Fibroblast of skin of abdomen (primary cell): ENCODE data around the gene UTS2R.

Source experiments
- DNase-seq: peaks from one replicate; pipeline ENCODE4 v3.0.0-alpha.2; 2013

Gene UTS2R

GRCh38 chr17:82390015-82390859, 18.7 kb downstream of the UTS2R start:
- no peak for DNase-seq

GRCh38 chr17:82390860-82391435, 19.4 kb downstream of the UTS2R start:
- DNase-seq, result no peak

- DNase-seq, result no peak
Measured at GRCh38 chr17:82391496-82392066, 20.0 kb downstream of the UTS2R start.

GRCh38 chr17:82392209-82392920, 20.8 kb downstream of the UTS2R start:
- DNase-seq, result no peak

GRCh38 chr17:82392941-82393340, 21.4 kb downstream of the UTS2R start:
- DNase-seq, result no peak

- no peak for DNase-seq
Measured at GRCh38 chr17:82394278-82394677, 22.7 kb downstream of the UTS2R start.

DNA sequence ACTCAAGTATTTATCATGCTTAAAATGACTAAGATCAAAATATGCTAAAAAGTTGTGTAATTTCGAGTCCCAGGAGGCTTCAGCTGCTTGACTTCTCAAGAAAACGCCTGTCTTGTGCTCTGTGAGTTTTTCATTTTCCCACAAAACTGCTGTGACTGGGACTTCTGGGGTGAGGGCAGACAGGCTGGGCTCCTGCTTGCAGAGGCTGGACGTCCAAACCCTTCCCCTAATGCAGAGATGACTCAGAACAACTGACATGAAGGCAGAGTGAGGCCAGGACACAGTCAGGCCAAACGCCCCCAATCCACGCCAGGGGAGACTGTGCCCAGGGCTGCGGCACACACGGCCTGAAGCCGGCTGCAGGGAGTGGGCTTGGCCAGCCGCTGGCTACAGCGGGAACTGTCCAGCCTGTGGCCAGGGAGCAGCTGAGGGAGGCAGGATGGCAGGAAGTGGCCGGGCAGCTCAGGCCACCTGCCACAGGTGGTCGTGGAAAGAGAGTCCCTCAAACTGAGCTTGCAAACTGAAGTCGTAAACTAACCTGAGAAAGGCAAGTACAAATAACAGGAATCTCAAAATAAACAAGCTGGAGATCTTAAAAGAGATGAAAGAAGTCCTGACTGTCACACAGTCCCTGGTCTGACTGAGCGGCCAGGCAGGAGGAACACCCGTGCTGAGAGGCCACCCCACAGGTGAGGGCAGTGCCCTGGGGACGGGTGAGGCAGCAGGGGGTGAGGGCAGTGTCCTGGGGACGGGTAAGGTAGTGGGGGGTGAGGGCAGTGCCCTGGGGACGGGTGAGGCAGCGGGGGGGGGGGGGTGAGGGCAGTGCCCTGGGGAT, 25.3 kb downstream of the UTS2R start:
- DNase-seq, result peak; percentile 97

GRCh38 chr17:82397449-82398335, 26.1 kb downstream of the UTS2R start:
- no peak for DNase-seq

DNA sequence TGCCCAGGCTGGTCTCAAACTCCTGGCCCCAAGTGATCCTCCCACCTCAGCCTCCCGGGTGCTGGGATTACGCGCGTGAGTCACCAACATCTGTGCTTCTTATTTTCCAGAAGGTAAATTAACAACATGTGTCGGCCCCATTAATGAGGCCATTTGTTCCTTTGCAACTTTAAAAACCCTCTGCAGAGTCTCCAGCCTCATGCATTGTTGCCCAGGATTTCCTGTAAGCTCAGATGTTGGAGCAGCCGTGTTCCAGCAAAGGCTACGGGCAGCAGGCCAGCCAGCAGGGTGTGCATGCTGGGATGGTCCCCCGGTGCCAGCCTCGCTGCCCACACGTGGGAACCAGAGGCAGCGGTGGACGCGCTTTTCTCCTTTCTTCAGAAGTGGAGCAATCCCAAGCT, 27.5 kb downstream of the UTS2R start:
- peak; percentile 95 for DNase-seq

GRCh38 chr17:82399601-82400101, 28.1 kb downstream of the UTS2R start:
- DNase-seq, result no peak

DNA sequence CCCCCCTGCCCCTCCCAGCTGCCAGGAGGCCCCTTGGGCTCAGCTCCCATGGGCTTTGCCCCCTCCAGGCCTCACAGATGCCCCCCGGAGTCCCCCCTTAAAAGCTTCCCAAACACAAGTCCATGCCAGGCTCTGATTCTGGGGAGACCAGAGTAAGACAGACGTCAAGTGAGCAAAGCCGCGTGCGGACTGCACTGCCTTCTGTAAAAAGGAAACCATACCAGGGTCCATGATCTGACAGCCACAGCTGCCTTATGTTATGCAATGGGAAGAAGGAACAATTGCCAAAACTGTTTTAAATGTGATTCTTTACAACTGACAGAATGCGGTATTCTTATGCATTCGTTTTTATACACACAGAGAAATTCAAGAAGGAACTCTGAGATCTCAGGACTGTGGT, 28.6 kb downstream of the UTS2R start:
- peak; percentile 56 for DNase-seq

GRCh38 chr17:82400830-82401229, 29.3 kb downstream of the UTS2R start:
- DNase-seq, result peak; percentile 27

- no peak for DNase-seq
Measured at GRCh38 chr17:82402865-82403264, 31.3 kb downstream of the UTS2R start.

DNA sequence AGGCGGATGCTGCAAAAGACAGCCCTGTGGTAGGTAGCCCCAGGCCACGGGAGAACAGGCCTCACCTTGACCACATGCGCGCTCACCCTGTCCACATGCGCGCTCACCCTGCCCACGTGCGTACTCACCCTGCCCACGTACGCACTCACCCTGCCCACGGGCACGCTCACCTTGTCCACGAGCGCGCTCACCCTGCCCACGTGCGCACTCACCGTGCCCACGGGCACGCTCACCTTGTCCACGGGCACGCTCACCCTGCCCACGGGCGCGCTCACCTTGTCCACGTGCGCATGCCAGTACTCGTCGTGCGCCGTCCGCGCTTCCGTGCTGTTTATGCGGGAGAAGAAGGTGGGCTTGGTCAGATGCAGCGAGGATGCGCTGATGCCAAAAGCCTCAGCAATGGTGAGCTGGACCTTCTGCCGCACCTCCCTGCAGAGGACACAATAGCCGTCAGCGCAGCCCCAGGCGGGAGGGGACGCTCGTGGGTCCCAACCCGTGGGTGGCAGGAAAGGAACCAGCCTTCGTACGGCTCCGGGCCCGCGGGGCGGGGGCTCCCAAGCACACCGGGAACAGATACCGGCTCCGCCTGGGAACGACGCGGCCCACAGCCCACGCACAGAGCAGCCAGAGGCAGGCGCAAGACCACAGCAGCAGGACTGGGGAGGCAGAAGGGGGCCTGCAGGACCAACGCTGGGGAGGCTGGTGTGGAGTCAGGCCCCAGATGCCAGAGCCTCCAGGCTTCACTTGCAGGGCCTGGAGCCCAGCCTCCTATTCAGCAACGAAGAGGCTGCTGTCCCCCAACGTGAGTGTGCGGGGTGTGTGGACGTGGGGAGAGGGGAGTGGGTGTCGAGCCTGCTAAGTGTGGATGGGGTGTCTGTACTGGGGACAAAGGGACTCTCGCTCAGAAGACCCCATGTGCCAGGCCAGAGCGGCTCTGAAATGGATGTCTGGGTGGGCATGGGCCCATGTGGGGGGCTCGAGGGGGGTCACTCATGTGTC, 32.4 kb downstream of the UTS2R start:
- DNase-seq, result no peak

GRCh38 chr17:82405051-82405450, 33.5 kb downstream of the UTS2R start:
- no peak for DNase-seq

- no peak for DNase-seq
Measured at GRCh38 chr17:82406131-82406671, 34.6 kb downstream of the UTS2R start.

GRCh38 chr17:82407255-82407654, 35.7 kb downstream of the UTS2R start:
- peak; percentile 9 for DNase-seq

DNA sequence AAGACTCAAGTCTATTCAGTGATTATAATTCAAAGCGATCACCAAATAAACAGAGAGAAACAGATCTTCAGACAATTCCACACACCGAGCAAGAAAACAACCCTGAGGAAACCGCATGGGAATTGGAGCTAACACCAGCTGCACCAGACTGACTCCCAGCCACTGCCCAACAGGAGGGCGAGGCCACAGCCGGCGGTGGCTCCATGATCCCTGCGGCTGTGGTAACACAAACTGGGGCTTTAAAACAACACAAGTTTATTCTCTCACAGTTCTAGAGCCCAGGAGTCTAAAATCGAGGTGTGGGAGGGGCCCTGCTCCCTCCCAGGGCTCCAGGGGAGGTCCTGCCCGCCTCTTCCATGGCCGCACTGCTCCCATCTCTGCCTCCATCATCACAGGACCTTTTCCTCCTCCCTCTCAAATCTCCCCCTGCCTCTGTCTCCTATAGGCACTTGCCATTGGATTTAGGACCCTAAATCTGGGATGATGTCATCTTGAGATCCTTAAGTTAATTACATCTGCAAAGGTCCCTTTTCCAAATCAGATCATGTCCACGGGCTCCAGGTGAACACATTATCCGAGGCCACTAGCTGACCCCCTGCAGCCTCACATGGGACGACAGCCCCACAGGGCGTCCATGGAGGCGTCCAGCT, 36.8 kb downstream of the UTS2R start:
- no peak for DNase-seq

DNA sequence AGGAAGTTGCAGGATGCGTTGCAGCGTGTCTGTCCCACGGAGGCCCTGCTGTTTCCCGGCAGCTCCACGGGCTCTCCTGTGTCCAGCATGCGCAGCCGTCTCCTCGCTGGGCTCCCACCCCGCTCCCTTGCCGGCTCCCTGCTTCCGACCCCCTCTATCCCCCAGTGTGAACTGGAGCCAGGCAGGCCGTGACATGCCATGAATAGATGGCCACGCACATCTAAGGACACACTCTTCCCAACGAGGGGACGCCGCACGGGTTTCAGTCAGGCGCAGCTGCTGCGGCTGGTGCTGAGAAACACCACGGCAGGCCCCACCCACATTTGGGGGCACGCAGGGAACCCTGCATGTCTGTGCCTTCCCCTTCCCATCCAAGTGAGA, 37.4 kb downstream of the UTS2R start:
- DNase-seq, result no peak
